ENCODE results near the gene RGS7.

Gene RGS7

GRCh38 chr1:240927821-240928220 lies 429.2 kb downstream of the RGS7 start:
- no peaks in the 10 kb centered on the region for H3K9me2 ChIP-seq (replicated peaks; ENCODE audit: low read depth, low read length)
- no peaks in the 10 kb centered on the region for H4K20me1 ChIP-seq (ENCODE audit: insufficient read depth, low read length, poor library complexity, severe bottlenecking)
- H3F3A ChIP-seq (ENCODE audit: low read depth), result no peaks in the 10 kb centered on the region
- no peaks in the 10 kb centered on the region for H3K27me3 ChIP-seq (ENCODE audit: insufficient read depth, low read length, poor library complexity, severe bottlenecking)
- no peak overlapping the region for H3K9ac ChIP-seq (ENCODE audit: low read depth, low read length, poor library complexity, severe bottlenecking)
- no peak overlapping the region for H3K4me2 ChIP-seq (ENCODE audit: low read depth, low read length, poor library complexity, severe bottlenecking)
- TF ChIP-seq CTCF (conservative IDR thresholded peaks at IDR 0.05; ENCODE audit: low read length), result no peak
- no peak for TF ChIP-seq EZH2phosphoT487 (IDR thresholded peaks at IDR 0.05; ENCODE audit: borderline replicate concordance)
- no peak overlapping the region for H3K4me3 ChIP-seq (ENCODE audit: low read length, poor library complexity, severe bottlenecking)
- H2AFZ ChIP-seq (ENCODE audit: low read length), result no peak overlapping the region
- no peaks in the 10 kb centered on the region for H3K4me1 ChIP-seq (ENCODE audit: insufficient read depth, low read length, poor library complexity, severe bottlenecking)
- H3K9me3 ChIP-seq (ENCODE audit: insufficient read depth, low read depth, low read length), result 0 out of 2 replicates have a peak, but pooled peaks cover 5% of the 10 kb centered on the region
- no peaks in the 10 kb centered on the region for H3K36me3 ChIP-seq (ENCODE audit: insufficient read depth, low read length)
- no peaks in the 10 kb centered on the region for H3K79me2 ChIP-seq (ENCODE audit: insufficient read depth, low read length)

- Histone ChIP-seq H3K9ac (ENCODE audit: low read depth, low read length, poor library complexity, severe bottlenecking) (no peak overlapping the region), H3K9me3 (ENCODE audit: insufficient read depth, low read depth, low read length) (0 out of 2 replicates have a peak, but pooled peaks cover 5% of the 10 kb centered on the region), H3F3A (ENCODE audit: low read depth) (no peaks in the 10 kb centered on the region), H3K27me3 (ENCODE audit: insufficient read depth, low read length, poor library complexity, severe bottlenecking) (no peaks in the 10 kb centered on the region), H3K4me2 (ENCODE audit: low read depth, low read length, poor library complexity, severe bottlenecking) (no peak overlapping the region), H3K36me3 (ENCODE audit: insufficient read depth, low read length) (no peaks in the 10 kb centered on the region), H2AFZ (ENCODE audit: low read length) (no peak overlapping the region), H3K9me2 (replicated peaks; ENCODE audit: low read depth, low read length) (no peaks in the 10 kb centered on the region), H4K20me1 (ENCODE audit: insufficient read depth, low read length, poor library complexity, severe bottlenecking) (no peaks in the 10 kb centered on the region), H3K79me2 (ENCODE audit: insufficient read depth, low read length) (no peaks in the 10 kb centered on the region), H3K4me1 (ENCODE audit: insufficient read depth, low read length, poor library complexity, severe bottlenecking) (no peaks in the 10 kb centered on the region), H3K4me3 (ENCODE audit: low read length, poor library complexity, severe bottlenecking) (no peak overlapping the region)
- TF ChIP-seq EZH2phosphoT487 (IDR thresholded peaks at IDR 0.05; ENCODE audit: borderline replicate concordance), result no peak
- TF ChIP-seq CTCF (conservative IDR thresholded peaks at IDR 0.05; ENCODE audit: low read length), result no peak
These were observed 431.7 kb downstream of the RGS7 start for GRCh38 chr1:240925273-240925672.

GRCh38 chr1:240917976-240918375 lies 439.0 kb downstream of the RGS7 start:
- Histone ChIP-seq H2AFZ (ENCODE audit: low read length) (no peak overlapping the region), H3K4me2 (ENCODE audit: low read depth, low read length, poor library complexity, severe bottlenecking) (no peak overlapping the region), H4K20me1 (ENCODE audit: insufficient read depth, low read length, poor library complexity, severe bottlenecking) (no peaks in the 10 kb centered on the region), H3K9me2 (replicated peaks; ENCODE audit: low read depth, low read length) (no peaks in the 10 kb centered on the region), H3K4me1 (ENCODE audit: insufficient read depth, low read length, poor library complexity, severe bottlenecking) (no peaks in the 10 kb centered on the region), H3K9me3 (ENCODE audit: insufficient read depth, low read depth, low read length) (no peaks in the 10 kb centered on the region), H3K27me3 (ENCODE audit: insufficient read depth, low read length, poor library complexity, severe bottlenecking) (no peaks in the 10 kb centered on the region), H3F3A (ENCODE audit: low read depth) (no peaks in the 10 kb centered on the region), H3K4me3 (ENCODE audit: low read length, poor library complexity, severe bottlenecking) (no peak overlapping the region), H3K36me3 (ENCODE audit: insufficient read depth, low read length) (no peaks in the 10 kb centered on the region), H3K9ac (ENCODE audit: low read depth, low read length, poor library complexity, severe bottlenecking) (no peak overlapping the region), H3K79me2 (ENCODE audit: insufficient read depth, low read length) (no peaks in the 10 kb centered on the region)
- TF ChIP-seq EZH2phosphoT487 (IDR thresholded peaks at IDR 0.05; ENCODE audit: borderline replicate concordance) (no peak), CTCF (conservative IDR thresholded peaks at IDR 0.05; ENCODE audit: low read length) (no peak)
